ENCODE measurements around the gene REEP6.

Gene REEP6

DNA sequence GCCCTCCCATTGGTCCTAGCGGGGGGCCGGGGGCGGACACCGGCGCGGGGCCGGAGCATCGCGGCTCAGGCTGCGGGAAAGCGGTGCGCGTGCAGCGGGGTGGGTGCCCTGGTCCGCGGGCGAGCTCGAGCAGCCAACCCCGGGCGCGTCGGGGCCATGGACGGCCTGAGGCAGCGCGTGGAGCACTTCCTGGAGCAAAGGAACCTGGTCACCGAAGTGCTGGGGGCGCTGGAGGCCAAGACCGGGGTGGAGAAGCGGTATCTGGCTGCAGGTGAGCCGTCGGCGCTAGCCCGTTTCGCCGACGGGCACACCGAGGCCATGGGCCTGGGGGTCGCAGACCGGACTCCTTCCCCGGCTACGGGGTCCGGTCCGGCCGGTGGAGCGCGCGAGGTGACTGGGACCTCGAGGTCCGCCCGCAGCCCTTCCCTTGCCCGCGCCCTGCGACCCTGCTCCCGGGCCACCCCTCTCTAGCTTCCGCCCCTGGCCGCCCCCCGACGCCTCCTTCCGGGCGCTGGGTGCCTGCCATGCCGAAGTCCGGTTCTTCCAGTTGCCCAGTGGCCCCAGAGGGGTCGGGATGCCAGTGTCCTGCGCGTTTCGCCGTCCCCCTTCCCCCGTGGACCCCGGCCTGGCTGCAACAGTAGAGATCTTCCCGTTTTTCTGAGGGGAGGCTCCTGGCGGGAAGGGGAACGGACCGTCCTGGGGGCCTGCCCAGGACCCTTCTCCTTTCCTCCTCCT lies at the start of gene REEP6:
Gene REEP6 (plus strand): TSS at position 68 of the 735 bp plus-strand sequence. CDS start 89 bp downstream, at position 157.
- in situ Hi-C loops (cut with MboI; ENCODE audit: low sequenced_read_pairs), result no loop called here

GRCh38 chr19:1441677-1442438 lies 49.1 kb upstream of the REEP6 start:
- in situ Hi-C loops (cut with MboI; ENCODE audit: low sequenced_read_pairs), result no loop called here

GRCh38 chr19:1445185-1445931 lies 45.6 kb upstream of the REEP6 start:
- in situ Hi-C loops (cut with MboI; ENCODE audit: low sequenced_read_pairs), result no loop called here

- in situ Hi-C loops (cut with MboI; ENCODE audit: low sequenced_read_pairs), result no loop called here
These were observed 44.9 kb upstream of the REEP6 start for GRCh38 chr19:1445932-1446712.

DNA sequence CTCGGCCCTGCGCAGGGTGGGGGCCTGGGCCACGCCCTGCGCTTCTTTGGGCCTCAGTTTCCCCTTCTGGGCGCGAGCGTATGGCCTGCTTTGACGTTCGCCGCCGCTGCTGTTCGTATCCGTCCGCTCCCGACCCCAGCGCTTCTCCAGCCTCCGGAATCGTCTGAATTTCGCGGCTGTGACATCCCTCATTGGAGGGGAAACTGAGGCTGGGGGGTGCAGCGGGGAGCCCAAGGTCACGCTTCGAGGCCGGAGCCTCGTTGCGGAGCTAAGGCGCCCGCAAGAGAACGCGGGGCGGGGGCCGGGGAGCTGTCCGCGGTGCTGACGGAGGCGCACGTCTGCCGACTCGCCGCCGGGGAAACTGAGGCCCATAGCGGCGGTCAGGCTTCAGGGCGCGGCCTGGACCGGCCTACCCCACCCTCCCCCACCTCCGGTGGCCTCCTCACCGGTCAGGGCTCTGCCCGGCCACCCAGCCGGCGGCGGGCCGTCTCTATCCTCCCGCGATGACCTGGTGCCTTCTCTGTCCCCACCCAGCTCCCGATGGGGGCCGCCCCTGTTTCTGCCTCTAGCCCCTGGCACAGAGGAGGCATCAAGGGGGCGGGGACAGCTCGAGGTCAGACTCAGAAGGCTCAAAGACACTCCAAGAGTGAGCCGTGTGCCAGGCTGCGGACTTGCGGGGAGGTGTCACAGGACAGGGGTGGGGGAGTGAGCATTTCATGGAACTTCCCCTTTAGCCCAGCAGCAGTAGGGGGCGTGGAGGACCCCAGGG lies 44.1 kb upstream of the REEP6 start:
- in situ Hi-C loops (cut with MboI; ENCODE audit: low sequenced_read_pairs), result no loop called here

DNA sequence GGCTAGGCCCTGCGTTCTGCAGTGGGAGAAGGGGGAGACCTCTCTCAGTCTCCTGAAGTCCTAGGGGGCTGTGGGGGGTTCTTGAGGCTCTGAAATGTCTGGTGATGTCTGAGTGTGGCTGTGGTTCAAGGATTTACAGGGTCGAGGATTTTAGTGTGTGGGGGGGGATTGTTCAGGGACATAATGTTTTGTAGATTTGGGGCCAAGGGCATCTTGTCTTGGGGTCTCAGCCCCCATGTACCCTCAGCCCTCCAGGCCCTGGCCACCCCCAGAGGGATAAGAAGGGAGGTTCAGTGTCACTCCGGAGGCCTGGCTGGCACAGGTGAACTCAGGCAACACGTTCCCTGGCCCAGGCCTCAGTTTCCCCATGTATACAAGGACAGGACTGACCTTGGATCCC lies 43.5 kb upstream of the REEP6 start:
- in situ Hi-C loops (cut with MboI; ENCODE audit: low sequenced_read_pairs), result no loop called here

- in situ Hi-C loops (cut with MboI; ENCODE audit: low sequenced_read_pairs), result no loop called here
These were observed 43.0 kb upstream of the REEP6 start for GRCh38 chr19:1447944-1448343.

GRCh38 chr19:1449467-1450442 lies 41.2 kb upstream of the REEP6 start, which contains the start of gene APC2:
Gene APC2, plus strand, starts transcription at chr19:1450121. Its CDS starts 2,881 bp downstream, at chr19:1453002.
- in situ Hi-C loops (cut with MboI; ENCODE audit: low sequenced_read_pairs), result no loop called here

DNA sequence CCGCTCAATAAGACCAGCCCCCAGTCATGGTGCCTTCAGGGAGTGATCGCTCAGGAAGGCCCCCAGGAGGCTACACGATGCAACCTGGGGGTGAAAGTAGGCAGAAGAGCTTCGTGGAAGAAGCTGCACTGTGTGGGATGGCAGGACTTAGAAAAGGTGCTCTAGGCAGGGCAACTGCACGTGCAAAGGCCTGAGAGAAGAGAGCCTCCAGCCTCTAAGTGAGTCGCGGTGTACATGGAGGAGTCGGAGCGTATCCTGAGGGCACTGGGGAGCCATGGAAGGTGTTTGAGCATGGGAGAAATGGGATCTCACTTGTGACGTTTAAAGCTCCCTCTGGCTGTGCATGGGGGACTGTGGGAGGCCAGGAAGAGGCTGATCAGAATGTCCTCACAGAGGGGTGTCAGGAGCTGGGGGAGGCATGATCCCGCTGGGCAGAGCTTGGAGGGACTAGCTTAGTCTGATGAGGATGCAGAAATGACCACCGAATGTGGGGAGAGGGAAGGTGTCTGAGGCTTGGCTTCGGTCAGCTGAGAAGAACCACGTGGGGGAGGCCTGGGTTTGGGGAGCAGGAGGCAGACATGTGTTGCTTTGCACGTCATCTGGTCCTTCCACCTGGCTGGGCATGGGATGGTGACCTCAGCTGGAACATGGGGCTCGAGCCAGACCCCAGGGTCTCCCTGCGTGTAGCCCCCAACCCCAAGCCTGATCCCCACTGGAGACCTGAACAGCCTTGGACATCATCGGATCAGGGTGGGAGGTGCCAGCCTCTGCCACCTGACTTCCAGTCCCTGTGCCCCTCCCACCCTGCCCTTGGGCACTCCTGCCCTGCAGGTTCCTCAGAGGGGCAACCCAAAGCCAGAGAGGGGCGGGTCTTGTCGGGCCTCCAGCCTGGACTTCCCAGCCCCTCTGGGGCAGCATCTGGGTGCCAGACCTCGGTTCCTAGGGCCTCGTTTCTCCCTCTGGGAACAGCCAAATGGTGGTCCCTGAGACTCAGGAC lies 39.9 kb upstream of the REEP6 start:
- in situ Hi-C loops (cut with MboI; ENCODE audit: low sequenced_read_pairs), result no loop called here

DNA sequence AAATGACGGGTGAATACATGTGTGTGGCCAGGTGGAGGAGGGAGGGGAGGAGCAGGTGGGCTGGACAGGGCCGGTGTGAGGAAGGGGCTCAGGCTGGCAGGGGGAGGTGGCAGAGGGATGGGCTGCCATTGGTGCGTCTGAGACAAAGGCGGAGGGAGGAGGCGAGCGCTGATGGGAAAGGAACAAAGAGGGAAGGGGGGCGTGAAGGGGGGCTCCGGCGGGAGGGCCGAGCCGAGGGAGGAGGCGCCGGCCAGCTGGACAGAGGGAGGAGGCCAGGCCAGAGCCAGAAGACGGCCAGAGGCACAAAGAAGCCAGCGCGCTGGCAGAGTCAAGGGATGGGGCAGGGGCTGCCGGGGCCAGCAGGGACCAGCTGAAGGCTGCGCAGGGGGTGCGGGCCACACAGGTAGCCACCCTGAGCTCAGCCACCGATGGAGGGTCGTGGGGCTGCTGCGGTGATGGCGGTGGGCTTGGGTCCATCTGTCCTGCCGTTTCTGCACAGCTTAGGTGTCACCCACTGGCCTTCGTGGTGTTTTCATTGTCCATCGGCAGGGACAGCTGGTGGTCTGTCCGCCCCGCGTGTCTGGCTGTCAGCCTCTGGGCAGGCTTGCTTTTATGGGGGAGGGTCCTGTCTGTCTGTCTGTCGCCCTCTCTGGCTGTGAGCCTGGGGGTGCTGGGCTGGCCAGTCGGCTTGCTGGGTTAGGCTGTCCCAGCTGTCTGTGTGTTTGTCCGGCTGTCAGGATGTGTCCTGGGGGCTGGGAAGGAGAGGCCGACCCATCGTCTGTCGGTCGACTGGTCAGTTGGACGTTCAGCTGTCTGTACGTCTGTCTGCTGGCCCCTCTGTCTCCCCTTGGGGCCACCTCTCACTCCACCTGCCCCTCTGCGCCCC lies 38.8 kb upstream of the REEP6 start:
- in situ Hi-C loops (cut with MboI; ENCODE audit: low sequenced_read_pairs), result no loop called here

GRCh38 chr19:1452802-1453524 lies 38.0 kb upstream of the REEP6 start:
- in situ Hi-C loops (cut with MboI; ENCODE audit: low sequenced_read_pairs), result no loop called here

DNA sequence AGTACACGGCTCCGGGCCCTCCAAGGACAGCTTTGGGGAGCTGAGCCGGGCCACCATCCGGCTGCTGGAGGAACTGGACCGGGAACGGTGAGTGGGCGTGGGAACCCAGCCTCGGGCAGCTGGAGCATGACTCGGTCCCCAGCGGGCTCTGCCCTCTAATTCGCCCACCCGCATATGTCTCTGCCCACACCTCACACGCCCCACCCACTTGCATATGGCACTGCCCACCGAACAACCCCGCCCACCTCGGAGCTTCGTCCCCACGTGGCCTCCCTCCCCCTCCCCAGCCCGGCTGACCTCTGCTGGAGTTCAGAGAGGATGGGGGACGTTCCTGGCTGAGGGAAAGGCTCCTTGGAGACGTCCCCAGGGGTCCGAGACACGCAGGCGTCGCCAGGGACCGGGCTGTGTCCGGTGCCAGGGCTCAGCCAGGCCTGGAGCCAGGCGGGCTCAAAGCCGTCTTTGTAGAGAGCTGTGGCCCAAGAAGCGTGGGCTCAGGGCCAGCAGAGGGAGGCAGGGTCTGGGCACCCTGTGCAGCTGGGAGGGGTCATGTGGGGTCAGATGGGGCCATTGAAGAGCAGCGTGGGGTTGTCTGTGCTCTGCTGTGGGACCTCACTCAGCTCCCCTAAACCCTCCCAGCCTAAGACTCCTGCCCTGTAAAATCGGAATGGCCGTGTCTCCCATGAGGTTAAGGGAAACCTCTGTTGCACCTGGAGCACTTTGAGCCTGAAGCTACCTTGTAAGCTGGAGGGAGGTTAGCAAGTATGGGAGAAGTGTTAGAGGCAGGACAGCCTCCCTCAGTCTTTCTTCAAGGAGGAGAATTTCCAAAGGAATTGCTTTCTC lies 37.2 kb upstream of the REEP6 start:
- in situ Hi-C loops (cut with MboI; ENCODE audit: low sequenced_read_pairs), result no loop called here

DNA sequence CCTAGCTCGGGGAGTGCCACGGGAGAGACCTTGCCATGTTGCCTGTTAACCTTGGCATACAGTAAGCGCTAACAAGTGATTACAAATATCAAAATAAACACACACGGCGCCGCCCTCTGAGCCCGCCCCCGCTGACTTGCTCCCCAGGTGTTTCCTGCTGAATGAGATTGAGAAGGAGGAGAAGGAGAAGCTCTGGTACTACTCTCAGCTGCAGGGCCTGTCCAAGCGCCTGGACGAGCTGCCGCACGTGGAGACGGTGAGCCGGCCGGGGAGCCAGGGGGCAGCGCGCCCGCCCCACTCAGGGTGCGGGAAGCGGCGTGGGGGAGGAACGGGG lies 36.0 kb upstream of the REEP6 start:
- in situ Hi-C loops (cut with MboI; ENCODE audit: low sequenced_read_pairs), result no loop called here

- in situ Hi-C loops (cut with MboI; ENCODE audit: low sequenced_read_pairs), result no loop called here
These were observed 35.5 kb upstream of the REEP6 start for GRCh38 chr19:1455336-1456120.

Data from HL-60/S4 treated with phorbol 12-myristate 13-acetate at 8.2 ng/mL for 4 days and 3 days (cell line).